ENCODE measurements around the gene IL36RN. TPM values are rescaled to one million over a fixed set of nuclear protein-coding genes. Genes with fewer than 3 reads are reported as not detected.
A peak's percentile ranks its signal among the peaks of the same experiment; 100 is the strongest.

IL36RN gene
- polyA plus RNA-seq, 1 of the 3 experiments (the other 2 are of a cell fraction) = not detected

DNA sequence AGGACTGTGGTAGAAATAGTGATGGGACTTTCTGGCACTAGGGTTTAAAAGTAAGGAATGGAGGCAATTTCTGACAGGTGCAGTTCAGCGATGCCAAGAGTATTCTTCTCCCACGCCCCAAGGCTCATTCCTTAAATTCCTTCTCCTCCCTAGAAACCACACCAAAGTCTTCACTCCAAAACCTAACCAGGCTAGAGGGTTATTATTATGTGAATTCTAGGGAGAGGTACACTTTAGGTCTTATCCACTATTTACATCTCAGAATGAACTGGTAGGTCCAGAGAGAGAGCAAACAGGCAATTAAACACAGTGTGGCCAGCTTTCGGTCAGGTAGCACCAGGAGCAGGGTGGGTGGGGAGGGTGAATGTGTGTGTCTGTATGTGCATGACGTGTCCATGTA lies 20.1 kb downstream of the IL36RN start:
- ChIA-PET CTCF (interaction anchor here (0.7 to 2.5 kb wide), 5 partner anchors 10 to 120 kb away, joined by 4 to 9 read pairs (median 6); no protein-coding TSS in a partner anchor), POLR2A (no interaction called here)
- H4K20me1 ChIP-seq (ENCODE audit: insufficient read depth) = no peaks in the 10 kb centered on the region
- 15% methylated on average over 4 of the region's 4 CpGs for WGBS (ENCODE audit: low lambda C conversion rate)
- H3K79me2 ChIP-seq (ENCODE audit: insufficient read depth) = no peaks in the 10 kb centered on the region
- H3K27me3 ChIP-seq (ENCODE audit: insufficient read depth) = no peaks in the 10 kb centered on the region; the same call in 1 of the 2 replicates
- H3K4me2 ChIP-seq = no peak overlapping the region
- H3K9me3 ChIP-seq = no peaks in the 10 kb centered on the region
- H3K4me3 ChIP-seq (ENCODE audit: low read depth in 2 of 2, low read length in 1 of 2) = no peak overlapping the region
- H3K36me3 ChIP-seq (replicated peaks in 1 of 2; ENCODE audit: control insufficient read depth in 1 of 2, insufficient read depth in 2 of 2, low read length in 1 of 2) = no peaks in the 10 kb centered on the region
- no peaks in the 10 kb centered on the region for H3K4me1 ChIP-seq (ENCODE audit: control insufficient read depth in 1 of 2, insufficient read depth in 2 of 2, low read depth in 1 of 2, low read length in 1 of 2)
- no peak for DNase-seq
- H3F3A ChIP-seq (replicated peaks; ENCODE audit: insufficient read depth) = no peaks in the 10 kb centered on the region
- TF ChIP-seq RAD21 (IDR thresholded peaks at IDR 0.05; ENCODE audit: low read length) = no peak
- no peak for TF ChIP-seq EZH2phosphoT487 (IDR thresholded peaks at IDR 0.05; ENCODE audit: borderline replicate concordance, low read depth)
- TF ChIP-seq, protein P1, sequence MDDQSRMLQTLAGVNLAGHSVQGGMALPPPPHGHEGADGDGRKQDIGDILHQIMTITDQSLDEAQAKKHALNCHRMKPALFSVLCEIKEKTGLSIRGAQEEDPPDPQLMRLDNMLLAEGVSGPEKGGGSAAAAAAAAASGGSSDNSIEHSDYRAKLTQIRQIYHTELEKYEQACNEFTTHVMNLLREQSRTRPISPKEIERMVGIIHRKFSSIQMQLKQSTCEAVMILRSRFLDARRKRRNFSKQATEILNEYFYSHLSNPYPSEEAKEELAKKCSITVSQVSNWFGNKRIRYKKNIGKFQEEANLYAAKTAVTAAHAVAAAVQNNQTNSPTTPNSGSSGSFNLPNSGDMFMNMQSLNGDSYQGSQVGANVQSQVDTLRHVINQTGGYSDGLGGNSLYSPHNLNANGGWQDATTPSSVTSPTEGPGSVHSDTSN (IDR thresholded peaks at IDR 0.05) = no peak
- no peak overlapping the region for H2AFZ ChIP-seq (ENCODE audit: low read depth)
- no peak overlapping the region for H3K9ac ChIP-seq
- H3K27ac ChIP-seq (ENCODE audit: low read depth in 2 of 2, low read length in 1 of 2) = no peak overlapping the region
- no peaks in the 10 kb centered on the region for H3K9me2 ChIP-seq

DNA sequence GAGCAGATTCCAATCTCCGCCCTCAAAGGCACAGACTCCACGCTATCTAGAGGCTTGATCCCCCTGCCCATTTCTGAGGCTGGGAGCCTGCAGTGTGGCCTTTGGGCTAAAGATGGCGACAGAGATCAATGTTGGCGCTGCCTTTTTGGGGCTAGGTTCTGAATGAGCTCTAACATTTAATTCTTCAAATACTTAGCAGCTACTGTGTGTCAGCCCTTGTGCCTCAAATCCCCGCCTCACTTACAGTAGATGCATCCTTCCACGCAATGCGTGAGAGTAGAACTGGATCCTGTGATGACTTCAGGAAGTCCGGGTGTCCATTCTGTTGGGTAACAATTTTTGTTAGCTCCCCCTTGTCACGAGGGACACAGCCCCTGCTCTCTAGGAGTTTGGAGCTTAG lies 21.1 kb downstream of the IL36RN start:
- Histone ChIP-seq H3K27me3 (ENCODE audit: insufficient read depth) (no peaks in the 10 kb centered on the region; the same call in 1 of the 2 replicates), H3K27ac (ENCODE audit: low read depth in 2 of 2, low read length in 1 of 2) (no peak overlapping the region), H3K9ac (no peak overlapping the region), H4K20me1 (ENCODE audit: insufficient read depth) (no peaks in the 10 kb centered on the region), H3K9me2 (no peaks in the 10 kb centered on the region), H3K36me3 (replicated peaks in 1 of 2; ENCODE audit: control insufficient read depth in 1 of 2, insufficient read depth in 2 of 2, low read length in 1 of 2) (no peaks in the 10 kb centered on the region), H2AFZ (ENCODE audit: low read depth) (no peak overlapping the region), H3K4me1 (ENCODE audit: control insufficient read depth in 1 of 2, insufficient read depth in 2 of 2, low read depth in 1 of 2, low read length in 1 of 2) (no peaks in the 10 kb centered on the region), H3K9me3 (no peaks in the 10 kb centered on the region), H3K4me2 (no peak overlapping the region), H3F3A (replicated peaks; ENCODE audit: insufficient read depth) (no peaks in the 10 kb centered on the region), H3K4me3 (ENCODE audit: low read depth in 2 of 2, low read length in 1 of 2) (no peak overlapping the region), H3K79me2 (ENCODE audit: insufficient read depth) (no peaks in the 10 kb centered on the region)
- ChIA-PET CTCF (interaction anchor here (0.9 to 2.5 kb wide), 11 partner anchors 9 to 119 kb away, joined by 3 to 9 read pairs (median 4); partner anchors contain the start of genes IL1F10 and IL36RN), POLR2A (no interaction called here)
- peak; percentile 40 for DNase-seq
- WGBS (ENCODE audit: low lambda C conversion rate) = 3% methylated on average over 7 of the region's 9 CpGs
- peak; percentile 12; the same call in 1 of the 2 replicates for TF ChIP-seq SMC3 (IDR thresholded peaks at IDR 0.05; ENCODE audit: low read depth, low read length)
- TF ChIP-seq, protein P1 (IDR thresholded peaks at IDR 0.05) = no peak
- TF ChIP-seq EZH2phosphoT487 (IDR thresholded peaks at IDR 0.05; ENCODE audit: borderline replicate concordance, low read depth) = no peak
- TF ChIP-seq, protein P2, sequence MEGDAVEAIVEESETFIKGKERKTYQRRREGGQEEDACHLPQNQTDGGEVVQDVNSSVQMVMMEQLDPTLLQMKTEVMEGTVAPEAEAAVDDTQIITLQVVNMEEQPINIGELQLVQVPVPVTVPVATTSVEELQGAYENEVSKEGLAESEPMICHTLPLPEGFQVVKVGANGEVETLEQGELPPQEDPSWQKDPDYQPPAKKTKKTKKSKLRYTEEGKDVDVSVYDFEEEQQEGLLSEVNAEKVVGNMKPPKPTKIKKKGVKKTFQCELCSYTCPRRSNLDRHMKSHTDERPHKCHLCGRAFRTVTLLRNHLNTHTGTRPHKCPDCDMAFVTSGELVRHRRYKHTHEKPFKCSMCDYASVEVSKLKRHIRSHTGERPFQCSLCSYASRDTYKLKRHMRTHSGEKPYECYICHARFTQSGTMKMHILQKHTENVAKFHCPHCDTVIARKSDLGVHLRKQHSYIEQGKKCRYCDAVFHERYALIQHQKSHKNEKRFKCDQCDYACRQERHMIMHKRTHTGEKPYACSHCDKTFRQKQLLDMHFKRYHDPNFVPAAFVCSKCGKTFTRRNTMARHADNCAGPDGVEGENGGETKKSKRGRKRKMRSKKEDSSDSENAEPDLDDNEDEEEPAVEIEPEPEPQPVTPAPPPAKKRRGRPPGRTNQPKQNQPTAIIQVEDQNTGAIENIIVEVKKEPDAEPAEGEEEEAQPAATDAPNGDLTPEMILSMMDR (IDR thresholded peaks at IDR 0.05) = peak; percentile 64
- TF ChIP-seq RAD21 (IDR thresholded peaks at IDR 0.05; ENCODE audit: low read length) = peak; percentile 52

Measured in SK-N-SH (cell line).